ENCODE measurements around the gene FAM163B.

GRCh38 chr9:133582501-133583045 lies 26.6 kb downstream of the FAM163B start:
- TF ChIP-seq REST (IDR thresholded peaks at IDR 0.05; ENCODE audit: unreplicated experiment): no peak
- TF ChIP-seq CTCF (conservative IDR thresholded peaks at IDR 0.05; ENCODE audit: low read depth in 2 of 2): no peak
- no peak for TF ChIP-seq CREB1 (CRISPR knock-in tag; IDR thresholded peaks at IDR 0.05; ENCODE audit: low read depth)
- TF ChIP-seq EZH2 (IDR thresholded peaks at IDR 0.05; ENCODE audit: low read depth, unreplicated experiment): no peak
- no peak for TF ChIP-seq JUNB (IDR thresholded peaks at IDR 0.05; ENCODE audit: unreplicated experiment)
- TF ChIP-seq EZH2phosphoT487 (IDR thresholded peaks at IDR 0.05; ENCODE audit: unreplicated experiment): no peak
- TF ChIP-seq POLR2AphosphoS5 (IDR thresholded peaks at IDR 0.05; ENCODE audit: low read depth): no peak
- TF ChIP-seq ZNF331 (CRISPR knock-in tag; IDR thresholded peaks at IDR 0.05; ENCODE audit: low read depth): no peak
- TF ChIP-seq STAT1 (IDR thresholded peaks at IDR 0.05; ENCODE audit: unreplicated experiment): no peak
- no peak for TF ChIP-seq NANOG (IDR thresholded peaks at IDR 0.05; ENCODE audit: borderline replicate concordance)
- TF ChIP-seq ZNF114 (CRISPR knock-in tag; IDR thresholded peaks at IDR 0.05): no peak
- no peak for TF ChIP-seq ETS1 (IDR thresholded peaks at IDR 0.05)
- TF ChIP-seq ZNF462 (CRISPR knock-in tag; IDR thresholded peaks at IDR 0.05): no peak
